Brain microvascular endothelial cell (primary cell): ENCODE results near the gene BICRAL.
"Not testable (repeated sequence)": the region's sequence is repeated elsewhere in the genome, so short reads cannot be mapped to it uniquely, and the experiment has no call there.

Experiments
- DNase-seq: peaks from one replicate; pipeline ENCODE4 v3.0.0-alpha.2; 2020
- H3K27ac ChIP-seq: fragments of 250-450 bp; sonication (Bioruptor Pico); 2 replicates; pipeline ENCODE4 v1.5.1; 2020; ENCODE audit warnings: mild to moderate bottlenecking, moderate library complexity
- H3K27me3 ChIP-seq: fragments of 250-450 bp; sonication (Bioruptor Pico); replicated peaks from 2 replicates; pipeline ENCODE4 v1.5.1; 2020; ENCODE audit warnings: mild to moderate bottlenecking
- H3K36me3 ChIP-seq: fragments of 250-450 bp; sonication (Bioruptor Pico); replicated peaks from 2 replicates; pipeline ENCODE4 v1.5.1; 2020; ENCODE audit warnings: mild to moderate bottlenecking
- H3K4me3 ChIP-seq: 2 replicates; pipeline ENCODE4 v1.5.1; 2011; ENCODE audit warnings: low read depth, mild to moderate bottlenecking, control low read depth, low read length, moderate library complexity
- CTCF ChIP-seq: IDR thresholded peaks from 2 replicates; pipeline ENCODE4 v1.5.1; 2011; ENCODE audit warnings: low read depth, mild to moderate bottlenecking, moderate library complexity, low read length, control low read depth, inconsistent platforms; ENCODE audit errors: missing control alignments
- in situ Hi-C: cut with HindIII; loops from 2 replicates; pipeline ENCODE4 v1.10.0; 2017; ENCODE audit warnings: low sequenced_read_pairs, low pct_ligation_motif_present

Gene BICRAL

DNA sequence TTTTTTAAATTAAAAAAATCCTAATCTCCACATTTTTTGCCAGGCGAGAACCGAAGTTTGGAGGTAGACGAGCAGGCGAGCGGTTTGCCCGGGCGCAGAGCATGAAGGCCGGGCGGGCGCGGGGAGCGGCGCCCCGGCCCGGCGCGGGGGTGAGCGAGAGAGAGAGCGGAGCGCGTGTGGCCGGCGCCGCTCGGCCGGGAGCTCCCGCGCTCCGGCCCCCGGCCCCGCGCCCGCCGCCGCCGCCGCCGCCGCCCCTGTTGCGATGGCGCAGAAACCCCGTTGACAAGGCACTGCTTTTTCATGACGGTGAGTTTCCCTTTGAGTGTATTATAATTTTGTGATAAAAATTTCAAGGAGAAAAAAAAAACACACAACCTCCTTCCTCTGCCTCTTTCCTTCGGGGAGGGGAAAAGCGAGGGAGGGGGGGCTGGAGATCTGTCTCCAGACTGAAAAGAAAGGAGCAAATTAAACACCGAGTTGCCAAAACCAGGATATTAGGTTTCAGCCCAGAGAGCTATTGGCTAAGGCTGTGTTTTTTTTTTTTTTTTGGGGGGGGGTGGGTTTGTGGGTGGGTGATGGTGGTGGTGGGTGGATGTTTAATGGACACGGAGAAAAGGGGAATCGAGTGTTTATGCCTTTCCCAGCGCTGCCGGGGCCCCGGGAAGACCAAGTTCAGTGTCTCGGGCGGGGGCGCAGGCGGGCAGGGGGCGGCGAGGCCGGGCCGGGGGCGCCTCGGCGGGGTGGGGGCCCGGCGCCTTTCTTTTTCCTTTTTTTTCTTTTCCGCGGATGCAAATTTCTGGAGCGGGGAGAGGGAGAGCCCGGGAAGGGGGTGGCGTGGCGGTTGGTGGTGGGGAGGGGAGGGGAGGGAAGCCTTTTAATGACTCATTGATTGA lies at the start of gene BICRAL:
TSS of gene BICRAL (plus strand) at position 257 of the 893 bp plus-strand sequence. CDS start 39,971 bp downstream, outside the sequence.
- DNase-seq, result peak; percentile 58
- peak within 1 kb of the TSS; percentile 78 for H3K4me3 ChIP-seq
- in situ Hi-C loops, result no loop called here
- H3K27ac ChIP-seq, result peak within 1 kb of the TSS; percentile 98
- no peaks in the 10 kb centered on the region for H3K36me3 ChIP-seq
- no peaks in the 10 kb centered on the region for H3K27me3 ChIP-seq
- no peak for TF ChIP-seq CTCF

GRCh38 chr6:42733867-42734481 lies 47.9 kb upstream of the BICRAL start:
- DNase-seq, H3K27me3 ChIP-seq, H3K4me3 ChIP-seq, H3K36me3 ChIP-seq, H3K27ac ChIP-seq, in situ Hi-C loops: not testable (repeated sequence)

- TF ChIP-seq CTCF, result no peak
- Histone ChIP-seq H3K4me3 (no peak overlapping the region), H3K36me3 (no peaks in the 10 kb centered on the region), H3K27me3 (no peaks in the 10 kb centered on the region), H3K27ac (no peak overlapping the region)
- no peak for DNase-seq
- in situ Hi-C loops, result no loop called here
These were observed 45.9 kb upstream of the BICRAL start for GRCh38 chr6:42735976-42736375.

- no peak for DNase-seq
- Histone ChIP-seq H3K36me3 (no peaks in the 10 kb centered on the region), H3K27me3 (no peaks in the 10 kb centered on the region), H3K4me3 (no peak overlapping the region), H3K27ac (no peak overlapping the region)
- in situ Hi-C loops, result no loop called here
- no peak for TF ChIP-seq CTCF
These were observed 41.1 kb upstream of the BICRAL start for GRCh38 chr6:42740725-42741124.

DNA sequence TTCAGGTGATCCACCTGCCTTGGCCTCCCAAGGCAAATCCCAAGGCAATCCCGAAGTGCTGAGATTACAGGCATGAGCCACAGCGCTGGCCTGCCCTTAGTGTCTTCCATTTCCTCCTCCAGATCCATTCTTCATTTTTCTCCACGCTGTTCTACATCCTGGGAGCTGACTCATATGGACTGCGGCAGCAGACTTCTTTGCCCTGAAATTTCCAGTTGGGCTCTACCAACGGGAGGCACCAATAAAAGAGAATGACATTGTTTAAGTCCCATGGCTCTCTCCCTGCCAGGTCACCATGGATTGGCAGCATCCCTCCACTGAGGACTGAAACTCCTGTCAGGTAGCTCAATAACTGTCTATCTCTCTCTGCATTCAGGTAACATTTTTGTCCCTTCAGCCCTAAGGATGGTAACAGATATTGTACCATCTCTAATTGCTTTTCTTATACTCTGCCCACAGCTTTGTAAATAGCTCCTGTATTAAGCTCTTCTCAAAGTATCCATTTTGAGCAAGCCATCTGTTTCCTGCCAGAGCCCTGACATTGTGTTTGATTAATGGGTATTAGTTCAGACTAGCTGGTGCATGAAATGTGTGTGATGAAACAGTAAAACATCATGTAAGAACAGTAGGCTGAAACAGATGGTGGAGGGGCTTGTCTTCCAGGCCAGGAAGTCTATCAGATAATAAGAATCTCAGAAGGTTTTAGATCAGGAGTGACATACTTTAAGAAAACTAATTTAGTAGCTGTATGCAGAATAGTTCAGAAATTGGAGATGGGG lies 39.5 kb upstream of the BICRAL start:
- in situ Hi-C loops, result no loop called here
- no peak for TF ChIP-seq CTCF
- no peaks in the 10 kb centered on the region for H3K36me3 ChIP-seq
- no peak overlapping the region for H3K27ac ChIP-seq
- no peaks in the 10 kb centered on the region for H3K27me3 ChIP-seq
- no peak overlapping the region for H3K4me3 ChIP-seq
- no peak for DNase-seq

DNA sequence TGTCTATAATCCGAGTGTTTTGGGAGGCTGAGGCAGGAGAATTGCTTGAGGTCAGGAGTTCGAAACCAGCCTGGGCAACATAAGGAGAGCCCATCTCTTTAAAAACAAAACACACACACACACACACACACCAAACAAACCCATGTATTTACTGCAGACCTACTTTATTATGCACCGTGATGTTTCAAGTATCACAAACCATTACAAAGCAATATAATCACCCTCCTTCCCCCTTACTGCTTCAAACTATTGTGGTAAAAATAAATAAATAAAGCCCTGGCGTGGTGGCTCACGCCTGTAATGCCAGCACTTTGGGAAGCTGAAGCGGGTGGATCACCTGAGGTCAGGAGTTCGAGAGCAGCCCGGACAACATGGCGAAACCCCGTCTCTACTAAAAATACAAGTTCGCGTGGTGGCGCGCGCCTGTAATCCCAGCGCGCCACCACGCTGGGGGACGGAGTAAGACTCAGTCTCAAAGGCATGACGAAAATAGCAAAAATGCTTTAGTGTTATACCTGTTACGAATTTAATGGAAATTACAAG lies 37.4 kb upstream of the BICRAL start:
- Histone ChIP-seq H3K27ac (no peak overlapping the region), H3K4me3 (peak overlapping the region; percentile 99), H3K27me3 (no peaks in the 10 kb centered on the region), H3K36me3 (no peaks in the 10 kb centered on the region)
- DNase-seq, result no peak
- no peak for TF ChIP-seq CTCF
- in situ Hi-C loops, result no loop called here
